HCT116 (cell line): ENCODE measurements around the gene MAPRE3.

ENCODE experiments used
- EGR1 ChIP-seq: IDR thresholded peaks from 2 replicates; pipeline ENCODE4 v1.6.1; 2012; ENCODE audit warnings: low read depth
- ELF1 ChIP-seq: IDR thresholded peaks from 2 replicates; pipeline ENCODE4 v1.6.1; 2012; ENCODE audit warnings: low read depth, borderline replicate concordance
- EZH2phosphoT487 ChIP-seq: fragments of 200-600 bp; IDR thresholded peaks from 2 replicates; pipeline ENCODE4 v1.6.1; 2018; ENCODE audit warnings: antibody characterized with exemption, borderline replicate concordance
- SIN3A ChIP-seq: IDR thresholded peaks from 2 replicates; pipeline ENCODE4 v1.6.1; 2012; ENCODE audit warnings: low read depth
- SP1 ChIP-seq: IDR thresholded peaks from 2 replicates; pipeline ENCODE4 v1.6.1; 2012; ENCODE audit warnings: low read depth
- TF ChIP-seq, protein P1 (sequence below): IDR thresholded peaks from 2 replicates; pipeline ENCODE4 v1.6.1; 2011; ENCODE audit warnings: mild to moderate bottlenecking, low read length, moderate library complexity; ENCODE audit not compliant: insufficient replicate concordance; ENCODE audit errors: extremely low read depth
- TF ChIP-seq, protein P2 (sequence below), 3 experiments: fragments of 200-600 bp in 1 of 3; sonication (generic) in 1 of 3; IDR thresholded peaks in 2 of 3; conservative IDR thresholded peaks in 1 of 3; 2 replicates each; pipeline ENCODE4 v1.5.1; 2012 to 2017; ENCODE audit warnings: low read depth in 2 of 3, low read length in 2 of 3, antibody characterized with exemption in 1 of 3, borderline replicate concordance in 1 of 3, control low read depth in 1 of 3, mild to moderate bottlenecking in 1 of 3, mixed read lengths in 1 of 3, mixed run types in 1 of 3, moderate library complexity in 1 of 3; ENCODE audit not compliant: insufficient read depth in 1 of 3

DNA sequence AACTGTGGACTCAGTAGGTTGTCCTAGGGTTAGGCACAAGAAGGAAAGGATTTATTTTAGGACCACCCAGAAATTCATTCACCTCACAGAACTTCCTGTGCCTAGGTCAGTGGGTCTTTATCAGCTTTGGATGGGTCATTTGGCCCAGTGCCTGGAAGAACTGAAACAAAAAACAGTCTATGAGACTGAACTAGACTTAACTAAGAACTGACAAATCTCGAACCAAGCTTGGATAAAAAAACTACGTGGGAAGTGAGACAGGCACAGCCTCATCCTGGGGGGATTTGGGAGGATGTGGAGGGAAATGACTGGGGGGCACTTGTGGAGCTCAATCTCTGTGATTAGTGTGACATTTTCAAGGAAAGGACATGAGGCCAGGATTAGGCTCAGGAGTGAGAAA lies 103.3 kb downstream of the MAPRE3 start:
- no peak for TF ChIP-seq SP1
- TF ChIP-seq SIN3A = no peak
- TF ChIP-seq, protein P1, sequence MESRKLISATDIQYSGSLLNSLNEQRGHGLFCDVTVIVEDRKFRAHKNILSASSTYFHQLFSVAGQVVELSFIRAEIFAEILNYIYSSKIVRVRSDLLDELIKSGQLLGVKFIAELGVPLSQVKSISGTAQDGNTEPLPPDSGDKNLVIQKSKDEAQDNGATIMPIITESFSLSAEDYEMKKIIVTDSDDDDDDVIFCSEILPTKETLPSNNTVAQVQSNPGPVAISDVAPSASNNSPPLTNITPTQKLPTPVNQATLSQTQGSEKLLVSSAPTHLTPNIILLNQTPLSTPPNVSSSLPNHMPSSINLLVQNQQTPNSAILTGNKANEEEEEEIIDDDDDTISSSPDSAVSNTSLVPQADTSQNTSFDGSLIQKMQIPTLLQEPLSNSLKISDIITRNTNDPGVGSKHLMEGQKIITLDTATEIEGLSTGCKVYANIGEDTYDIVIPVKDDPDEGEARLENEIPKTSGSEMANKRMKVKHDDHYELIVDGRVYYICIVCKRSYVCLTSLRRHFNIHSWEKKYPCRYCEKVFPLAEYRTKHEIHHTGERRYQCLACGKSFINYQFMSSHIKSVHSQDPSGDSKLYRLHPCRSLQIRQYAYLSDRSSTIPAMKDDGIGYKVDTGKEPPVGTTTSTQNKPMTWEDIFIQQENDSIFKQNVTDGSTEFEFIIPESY = no peak
- no peak for TF ChIP-seq EZH2phosphoT487
- TF ChIP-seq, protein P2, sequence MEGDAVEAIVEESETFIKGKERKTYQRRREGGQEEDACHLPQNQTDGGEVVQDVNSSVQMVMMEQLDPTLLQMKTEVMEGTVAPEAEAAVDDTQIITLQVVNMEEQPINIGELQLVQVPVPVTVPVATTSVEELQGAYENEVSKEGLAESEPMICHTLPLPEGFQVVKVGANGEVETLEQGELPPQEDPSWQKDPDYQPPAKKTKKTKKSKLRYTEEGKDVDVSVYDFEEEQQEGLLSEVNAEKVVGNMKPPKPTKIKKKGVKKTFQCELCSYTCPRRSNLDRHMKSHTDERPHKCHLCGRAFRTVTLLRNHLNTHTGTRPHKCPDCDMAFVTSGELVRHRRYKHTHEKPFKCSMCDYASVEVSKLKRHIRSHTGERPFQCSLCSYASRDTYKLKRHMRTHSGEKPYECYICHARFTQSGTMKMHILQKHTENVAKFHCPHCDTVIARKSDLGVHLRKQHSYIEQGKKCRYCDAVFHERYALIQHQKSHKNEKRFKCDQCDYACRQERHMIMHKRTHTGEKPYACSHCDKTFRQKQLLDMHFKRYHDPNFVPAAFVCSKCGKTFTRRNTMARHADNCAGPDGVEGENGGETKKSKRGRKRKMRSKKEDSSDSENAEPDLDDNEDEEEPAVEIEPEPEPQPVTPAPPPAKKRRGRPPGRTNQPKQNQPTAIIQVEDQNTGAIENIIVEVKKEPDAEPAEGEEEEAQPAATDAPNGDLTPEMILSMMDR (IDR thresholded peaks at IDR 0.05 in 2 of 3, conservative IDR thresholded peaks at IDR 0.05 in 1 of 3; ENCODE audit: borderline replicate concordance in 1 of 3, insufficient read depth in 1 of 3, low read depth in 2 of 3, low read length in 2 of 3) = no peak
- no peak for TF ChIP-seq ELF1
- TF ChIP-seq EGR1 = no peak
